ENCODE results near the gene FAM187B.
"Not testable (repeated sequence)": the region's sequence is repeated elsewhere in the genome, so short reads cannot be mapped to it uniquely, and the experiment has no call there.

The FAM187B gene

DNA sequence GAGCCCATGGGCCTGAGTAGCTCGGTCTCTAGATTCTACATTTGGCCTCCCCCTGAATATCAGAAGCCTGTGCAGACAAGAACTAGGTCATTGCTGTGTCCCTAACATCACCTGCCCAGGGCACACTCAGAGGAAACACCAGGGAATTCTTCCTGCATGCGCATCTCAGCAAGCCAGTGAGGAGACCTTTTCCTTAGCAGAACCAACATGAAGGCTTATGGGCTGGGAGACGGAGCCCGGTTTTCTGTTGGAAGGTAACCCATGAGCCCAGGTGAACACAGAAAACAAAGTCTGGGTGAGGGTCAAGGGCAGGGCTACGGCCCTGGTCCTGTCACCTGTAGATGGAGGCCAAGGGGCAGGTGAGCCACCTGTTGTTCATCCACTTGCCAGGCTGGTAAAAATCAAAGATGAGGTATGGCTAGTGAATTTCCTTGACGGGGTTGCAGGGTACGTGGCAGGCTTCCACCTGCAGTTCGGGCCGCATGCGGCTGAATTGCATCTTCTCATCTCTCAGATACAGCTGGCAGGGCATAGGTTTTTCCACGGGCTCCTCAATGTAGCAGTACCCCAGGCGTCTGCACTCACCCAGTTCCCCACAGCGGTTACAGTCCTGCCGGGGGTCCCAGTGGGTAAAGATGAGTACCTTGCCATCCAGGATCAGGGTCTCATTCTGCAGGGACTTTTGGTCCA lies 3.6 kb upstream of the FAM187B start:
- DNase-seq, result no peak

DNA sequence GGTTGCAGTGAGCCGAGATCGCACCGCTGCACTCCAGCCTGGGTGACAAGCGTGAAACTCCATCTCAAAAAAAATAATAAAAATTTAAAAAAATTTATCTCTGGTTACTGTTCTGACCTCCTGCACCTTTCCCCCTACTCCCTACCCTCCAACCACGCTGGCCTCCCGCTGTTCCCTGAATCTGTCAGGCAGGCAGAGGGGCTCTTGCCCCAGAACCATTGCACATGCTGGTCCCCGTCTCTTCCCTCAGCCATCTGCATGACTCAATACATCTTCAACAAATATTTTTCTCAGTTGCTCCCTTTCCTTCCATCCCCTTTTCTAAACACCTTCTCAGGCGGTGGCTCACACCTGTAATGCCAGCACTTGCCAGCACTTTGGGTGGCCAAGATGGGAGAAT lies 1.1 kb upstream of the FAM187B start:
- DNase-seq, result no peak

DNA sequence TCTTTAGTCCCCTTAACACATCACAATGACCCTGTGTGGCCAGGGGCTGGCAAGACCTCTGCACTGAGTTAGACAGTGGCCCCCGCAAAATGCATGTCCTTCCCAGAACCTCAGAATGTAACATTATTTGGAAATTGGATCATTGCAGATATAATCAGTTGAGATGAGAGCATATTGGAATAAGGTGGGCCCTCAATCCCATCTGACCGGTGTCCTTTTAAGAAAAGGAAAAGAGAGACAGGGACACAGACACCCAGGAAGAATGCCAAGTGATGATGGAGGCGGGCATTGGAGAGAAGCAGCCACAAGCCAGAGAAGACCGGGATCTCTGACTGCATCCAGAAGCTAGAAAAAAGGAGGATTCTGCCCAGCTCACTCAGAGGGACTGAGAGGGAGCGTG lies 1.8 kb downstream of the FAM187B start:
- no peak for DNase-seq

DNA sequence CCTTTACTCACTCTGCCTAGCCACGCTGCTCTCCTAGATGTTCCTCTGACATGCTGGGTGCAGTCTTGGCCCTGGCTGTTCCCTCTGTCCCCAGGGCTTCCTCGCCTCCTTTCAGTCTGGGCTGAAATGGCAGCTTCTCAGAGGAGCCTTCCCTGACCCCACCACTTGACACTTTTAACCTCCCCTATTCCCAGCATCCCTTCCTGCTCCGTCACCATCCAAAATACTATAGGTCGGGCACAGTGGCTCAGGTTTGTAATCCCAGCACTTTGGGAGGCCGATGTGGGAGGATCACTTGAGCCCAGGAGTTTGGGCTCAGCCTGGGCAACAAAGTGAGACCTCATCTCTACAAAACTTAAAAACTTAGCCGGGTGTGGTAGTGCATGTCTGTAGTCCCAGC lies 2.6 kb downstream of the FAM187B start:
- no peak for DNase-seq

DNA sequence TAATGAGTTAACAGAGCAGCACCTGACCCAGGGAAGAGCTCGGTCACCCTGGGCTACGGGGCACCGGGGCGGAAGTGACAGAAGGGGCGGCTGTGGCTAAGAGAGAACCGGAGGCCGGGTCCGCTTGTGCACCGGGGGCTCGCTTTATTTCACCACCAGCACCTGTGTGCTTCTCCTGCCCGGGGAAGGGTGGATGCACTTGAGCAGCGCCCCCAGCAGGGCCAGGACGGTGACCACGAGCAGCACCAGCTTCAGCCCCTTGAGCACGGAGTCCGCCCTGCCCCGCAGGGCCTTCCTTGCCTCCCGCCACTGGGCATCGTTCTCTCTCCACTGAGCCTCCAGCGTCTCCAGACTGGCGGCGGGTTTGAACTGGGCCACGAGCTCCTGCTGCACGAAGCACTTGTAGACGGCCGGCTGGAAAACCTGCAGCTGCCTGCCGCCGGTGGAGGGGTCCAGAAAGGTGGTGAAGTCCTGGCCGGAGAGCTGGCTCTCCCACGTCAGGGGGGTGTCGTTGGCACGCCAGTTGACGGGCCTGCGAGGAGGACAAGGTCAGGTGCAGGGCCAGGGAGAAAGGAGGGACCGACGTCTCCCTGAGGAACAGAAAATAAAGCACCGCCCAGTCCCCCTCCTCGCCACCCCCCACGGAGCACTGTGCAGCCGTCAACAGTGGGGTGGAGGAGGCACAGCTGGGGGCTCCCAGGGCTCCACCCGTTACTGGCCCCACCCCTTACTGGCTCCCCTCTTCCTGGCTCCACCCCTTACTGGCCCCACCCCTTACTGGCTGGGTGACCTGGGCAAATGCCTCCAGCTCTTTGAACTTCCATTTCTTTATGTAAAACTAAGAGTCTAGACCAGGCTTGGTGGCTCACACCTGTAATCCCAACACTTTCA lies 3.6 kb downstream of the FAM187B start:
- DNase-seq, result no peak

DNA sequence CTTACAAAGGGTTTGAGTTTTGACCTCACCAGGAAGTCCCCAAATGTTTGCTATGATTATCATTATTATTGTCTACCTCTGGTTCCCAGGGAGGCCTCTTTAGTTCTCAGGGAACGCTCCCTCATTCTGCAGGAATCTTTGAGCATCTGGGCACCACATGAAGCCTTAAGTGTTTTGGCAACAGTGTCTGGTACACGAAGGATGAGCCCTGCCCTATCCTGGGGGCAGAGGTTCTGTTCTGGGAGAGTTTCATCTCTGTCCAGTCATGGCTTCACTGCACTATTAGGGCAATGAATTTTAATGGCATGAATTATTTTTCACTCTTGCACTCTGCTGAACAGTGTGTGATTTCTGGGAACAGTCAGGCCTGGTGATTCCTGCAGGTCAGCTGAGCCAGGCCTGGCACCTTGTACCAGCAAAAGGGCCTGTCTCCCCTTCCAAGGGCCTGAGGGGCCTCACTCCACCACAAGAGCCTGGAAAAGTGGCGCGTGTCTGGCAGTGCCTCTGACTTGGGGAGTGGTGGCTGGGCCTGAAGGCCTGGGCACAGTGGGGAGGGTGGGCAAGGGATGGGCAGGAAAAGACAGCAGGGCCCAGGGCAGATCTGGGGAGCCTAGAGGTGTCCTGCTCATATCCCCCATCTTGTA lies 4.6 kb downstream of the FAM187B start:
- no peak for DNase-seq

DNA sequence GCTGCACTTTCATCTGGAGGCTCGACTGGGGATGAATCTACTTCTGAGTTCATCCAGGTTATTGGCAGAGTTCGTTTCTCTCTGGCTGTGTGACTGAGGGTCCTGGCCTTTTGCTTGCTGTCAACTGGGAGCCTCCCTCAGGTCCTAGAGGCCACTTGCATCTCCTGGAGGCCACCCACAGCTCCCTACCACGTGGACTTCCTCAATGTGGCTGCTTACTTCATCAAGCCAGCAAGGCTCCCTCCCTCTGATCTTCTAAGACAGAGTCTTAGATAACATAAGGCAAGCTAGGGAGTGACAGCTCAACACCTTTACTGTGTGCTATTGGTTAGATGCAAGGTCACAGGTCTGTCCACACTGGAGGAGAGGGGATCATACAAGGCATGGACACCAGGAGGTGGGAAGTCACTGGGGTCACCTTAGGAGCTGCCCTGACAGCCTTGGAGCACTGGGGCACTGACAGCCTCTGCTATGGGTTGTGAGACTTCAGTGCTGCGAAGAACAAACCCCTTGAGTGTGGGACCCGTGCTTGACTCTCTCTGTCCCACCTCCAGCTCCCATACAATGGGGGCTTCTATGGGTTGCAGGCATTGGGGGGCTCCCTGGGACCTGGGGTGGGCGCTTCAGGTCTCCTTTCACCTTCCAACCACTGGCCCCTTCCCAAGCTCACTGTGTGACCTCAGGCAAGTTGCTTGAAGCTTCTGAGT lies 5.3 kb downstream of the FAM187B start:
- no peak for DNase-seq

DNA sequence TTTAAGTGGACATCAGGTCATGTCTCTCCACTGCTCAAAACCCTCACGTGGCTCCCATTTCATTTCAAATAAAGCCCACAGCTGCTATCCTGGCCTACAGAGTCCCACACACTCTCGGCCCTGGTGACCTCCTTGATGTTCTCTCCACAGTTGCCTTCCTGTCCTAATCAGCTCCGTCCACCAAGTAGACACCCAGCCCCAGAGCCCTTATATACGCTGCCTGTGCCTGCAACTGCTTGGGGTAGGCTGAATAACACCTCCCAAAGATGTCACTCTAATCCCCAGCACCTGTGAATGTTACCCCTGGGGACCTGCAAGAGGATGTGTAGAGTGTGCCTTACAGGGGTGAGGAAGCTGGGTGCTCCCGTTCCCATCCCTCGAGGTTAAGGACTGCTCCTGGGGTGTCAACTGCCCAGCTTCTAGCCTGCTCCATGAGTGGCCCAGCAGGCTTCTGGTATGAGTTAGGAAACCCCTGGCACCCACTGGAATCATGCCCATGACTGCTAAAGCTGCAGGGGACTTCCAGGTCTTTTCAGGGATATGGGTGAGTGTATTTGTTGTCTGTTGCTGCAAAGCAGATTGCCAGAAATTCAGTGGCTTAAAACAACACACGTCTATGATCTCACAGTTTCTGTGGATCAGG lies 6.0 kb downstream of the FAM187B start:
- DNase-seq, result no peak

DNA sequence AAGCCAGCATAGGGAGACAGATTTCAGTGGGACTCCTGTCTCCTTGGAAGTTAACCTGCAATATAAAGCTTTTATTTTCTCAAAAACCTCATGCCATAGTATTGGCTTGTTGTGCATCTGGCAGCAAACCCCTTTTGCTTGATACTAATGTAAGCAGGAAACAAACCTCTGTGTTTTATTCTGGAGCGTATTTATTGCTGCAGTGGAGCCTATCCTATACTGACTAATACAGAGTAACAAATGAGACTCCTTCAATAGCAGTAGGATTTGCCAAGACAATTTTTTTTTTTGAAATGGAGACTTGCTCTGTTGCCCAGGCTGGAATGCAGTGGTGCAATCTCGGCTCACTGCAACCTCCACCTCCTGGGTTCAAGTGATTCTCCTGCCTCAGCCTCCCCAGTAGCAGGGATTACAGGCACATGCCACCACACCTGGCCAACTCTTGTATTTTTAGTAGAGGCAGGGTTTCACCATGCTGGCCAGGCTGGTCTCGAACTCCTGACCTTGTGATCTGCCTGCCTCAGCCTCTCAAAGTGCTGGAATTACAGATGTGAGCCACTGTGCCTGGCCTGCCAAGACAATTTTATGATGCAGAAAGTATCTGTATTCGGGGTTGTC lies 7.5 kb downstream of the FAM187B start:
- not testable (repeated sequence) for DNase-seq

DNA sequence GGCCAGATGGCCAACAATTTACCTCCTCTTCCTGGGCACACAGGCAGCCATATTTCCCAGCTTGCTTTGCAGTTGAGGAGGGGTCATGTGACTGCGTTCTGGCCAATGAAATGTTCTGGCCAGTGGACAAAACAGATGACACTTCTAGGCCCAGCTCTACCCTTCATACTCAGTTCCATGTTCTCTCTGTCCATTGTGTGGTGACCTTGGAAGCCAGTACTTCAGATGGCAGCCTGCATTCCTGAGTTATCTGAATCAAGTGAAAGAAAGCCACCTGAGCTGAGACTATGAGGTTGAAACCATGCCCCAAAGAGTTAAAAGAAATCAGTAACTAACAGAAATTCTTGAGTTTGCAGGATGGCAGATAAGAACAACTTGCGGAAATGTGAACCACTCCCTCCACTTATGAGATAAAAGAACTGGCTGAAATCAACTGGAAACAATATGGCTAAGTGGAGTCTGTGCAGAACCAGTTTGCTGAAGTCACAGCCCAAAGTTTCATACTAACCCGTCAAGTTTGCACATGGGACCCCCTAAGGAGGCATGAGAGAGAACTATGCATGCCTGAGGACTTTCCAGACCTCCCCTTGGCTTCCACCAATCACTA lies 8.1 kb downstream of the FAM187B start:
- DNase-seq, result no peak

DNA sequence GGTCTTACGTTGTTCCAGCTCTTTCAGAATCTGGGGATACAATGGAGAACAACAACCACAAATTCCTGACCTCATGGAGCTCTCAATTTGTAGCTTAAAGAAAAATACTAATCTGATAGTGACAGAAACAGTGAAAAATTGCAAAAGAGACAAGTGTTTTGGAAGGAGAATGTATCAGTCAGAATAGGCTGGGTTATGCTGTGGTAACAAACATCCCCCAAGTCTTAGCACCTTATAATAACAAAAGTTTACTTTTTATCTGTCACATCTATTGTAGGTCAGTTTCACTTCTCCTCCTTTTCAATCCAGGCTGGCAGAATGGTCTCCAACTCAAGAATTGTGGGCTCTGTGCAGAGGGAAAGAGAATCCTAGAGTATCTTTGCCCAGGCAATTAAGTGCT lies 9.5 kb downstream of the FAM187B start:
- DNase-seq, result no peak

DNA sequence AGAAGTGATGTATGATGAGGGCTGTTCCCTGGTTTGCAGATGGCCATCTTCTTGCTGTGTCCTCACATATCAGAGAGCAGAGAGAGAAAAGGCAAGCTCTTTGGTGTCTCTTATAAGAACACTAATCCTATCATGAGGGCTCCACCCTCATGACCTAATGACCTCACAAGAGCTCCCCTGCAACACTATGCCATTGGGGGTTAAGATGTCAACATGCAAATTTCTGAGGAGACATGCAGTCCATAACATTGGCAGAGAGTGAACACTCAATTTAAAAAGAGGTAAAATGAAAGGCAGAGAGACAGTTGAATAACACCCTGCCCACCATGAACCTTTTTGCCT lies 10.9 kb downstream of the FAM187B start:
- no peak for DNase-seq

DNA sequence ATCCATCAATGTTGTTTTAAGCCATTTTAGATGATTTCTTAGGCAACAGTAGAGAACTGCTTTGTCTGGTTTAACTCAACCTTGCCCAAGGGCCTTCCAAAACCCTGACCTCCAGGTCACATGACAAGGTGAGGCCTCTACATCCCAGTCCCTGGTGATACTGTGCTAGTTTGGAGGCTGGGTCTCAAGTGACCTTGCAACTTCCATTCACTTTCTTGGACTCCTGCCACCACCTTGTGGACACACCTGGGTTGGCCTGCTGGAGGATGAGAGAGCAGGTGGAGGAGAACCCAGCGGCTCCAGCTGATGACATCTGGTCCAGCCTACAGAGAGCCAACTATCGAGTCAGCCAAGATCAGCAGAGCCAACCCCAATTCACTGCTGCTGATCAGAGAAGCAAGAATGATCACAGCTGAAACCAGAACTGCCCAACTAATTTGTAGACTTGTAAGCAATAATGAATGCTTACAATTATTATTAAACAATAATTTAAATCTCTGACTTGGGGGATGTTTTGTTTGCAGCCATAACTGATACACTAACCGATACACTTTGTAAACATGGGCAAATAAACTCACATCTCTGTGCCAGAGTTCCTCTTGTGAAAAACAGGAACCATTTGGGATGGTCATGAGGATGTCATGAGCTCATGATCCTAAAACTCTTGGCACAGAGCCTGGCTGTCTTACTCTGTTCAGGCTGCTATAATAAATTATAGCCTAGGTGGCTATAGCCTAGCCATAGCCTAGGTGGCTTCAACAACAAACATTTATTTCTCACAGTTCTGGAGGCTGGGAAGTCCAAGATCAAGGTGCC lies 11.5 kb downstream of the FAM187B start:
- no peak for DNase-seq

DNA sequence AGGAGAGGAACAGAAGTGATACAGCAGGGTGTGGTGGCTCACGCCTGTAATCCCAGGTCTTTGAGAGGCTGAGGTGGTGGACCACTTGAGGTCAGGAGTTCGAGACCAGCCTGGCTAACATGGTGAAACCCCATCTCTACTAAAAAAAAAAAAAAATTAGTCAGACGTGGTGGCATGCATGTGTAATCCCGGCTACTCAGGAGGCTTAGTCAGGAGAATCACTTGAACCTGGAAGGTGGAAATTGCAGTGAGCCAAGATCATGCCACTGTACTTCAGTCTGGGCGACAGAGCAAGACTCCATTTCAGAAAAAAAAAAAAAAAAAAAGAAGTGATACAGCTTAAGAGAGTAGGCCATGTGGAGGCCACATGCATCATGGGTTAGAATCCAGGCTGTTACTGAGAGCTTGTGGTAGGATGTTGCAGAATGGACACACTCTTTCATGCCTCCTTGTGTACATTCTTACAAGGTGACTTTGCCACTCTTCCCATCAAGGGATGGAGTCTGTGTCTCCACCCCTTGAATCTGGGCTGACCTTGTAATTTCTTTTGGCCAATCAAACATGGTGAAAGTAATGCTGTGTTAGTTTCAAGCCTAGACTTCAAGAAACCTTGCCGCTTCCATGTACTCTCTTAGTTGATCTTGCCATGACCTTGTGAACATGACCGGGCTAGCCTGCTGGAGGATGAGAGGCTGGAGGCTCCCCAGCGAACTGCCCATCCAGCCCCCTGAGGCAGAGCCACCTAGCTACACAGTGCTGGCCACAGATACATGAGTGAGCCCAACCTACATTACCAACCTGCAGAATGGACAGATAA lies 12.3 kb downstream of the FAM187B start:
- no peak for DNase-seq

DNA sequence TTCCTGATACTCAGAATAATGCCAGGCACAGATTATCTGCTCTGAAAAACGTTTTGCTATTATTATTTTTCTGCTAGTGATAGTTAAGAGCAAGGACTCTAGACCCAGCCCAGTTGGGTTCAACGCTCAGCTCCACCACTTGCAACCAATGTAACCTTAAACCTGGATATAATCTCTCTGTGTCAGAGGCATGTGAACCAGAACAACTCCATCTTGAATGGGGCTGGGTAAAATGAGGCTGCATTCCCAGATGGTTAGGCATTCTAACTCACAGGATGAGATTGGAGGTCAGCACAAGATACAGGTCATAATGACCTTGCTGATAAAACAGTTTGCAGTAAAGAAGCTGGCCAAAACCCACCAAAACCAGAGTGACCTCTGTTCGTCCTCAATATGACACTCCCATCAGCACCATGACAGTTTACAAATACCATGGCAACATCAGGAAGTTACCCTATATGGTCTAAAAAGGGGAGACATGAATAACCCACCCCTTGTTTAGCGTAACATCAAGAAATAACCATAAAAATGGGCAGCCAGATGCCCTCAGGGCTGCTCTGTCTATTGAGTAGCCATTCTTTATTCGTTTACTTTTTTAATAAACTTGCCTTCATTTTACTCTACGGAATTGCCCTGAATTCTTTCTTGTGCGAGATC lies 13.6 kb downstream of the FAM187B start:
- no peak for DNase-seq

DNA sequence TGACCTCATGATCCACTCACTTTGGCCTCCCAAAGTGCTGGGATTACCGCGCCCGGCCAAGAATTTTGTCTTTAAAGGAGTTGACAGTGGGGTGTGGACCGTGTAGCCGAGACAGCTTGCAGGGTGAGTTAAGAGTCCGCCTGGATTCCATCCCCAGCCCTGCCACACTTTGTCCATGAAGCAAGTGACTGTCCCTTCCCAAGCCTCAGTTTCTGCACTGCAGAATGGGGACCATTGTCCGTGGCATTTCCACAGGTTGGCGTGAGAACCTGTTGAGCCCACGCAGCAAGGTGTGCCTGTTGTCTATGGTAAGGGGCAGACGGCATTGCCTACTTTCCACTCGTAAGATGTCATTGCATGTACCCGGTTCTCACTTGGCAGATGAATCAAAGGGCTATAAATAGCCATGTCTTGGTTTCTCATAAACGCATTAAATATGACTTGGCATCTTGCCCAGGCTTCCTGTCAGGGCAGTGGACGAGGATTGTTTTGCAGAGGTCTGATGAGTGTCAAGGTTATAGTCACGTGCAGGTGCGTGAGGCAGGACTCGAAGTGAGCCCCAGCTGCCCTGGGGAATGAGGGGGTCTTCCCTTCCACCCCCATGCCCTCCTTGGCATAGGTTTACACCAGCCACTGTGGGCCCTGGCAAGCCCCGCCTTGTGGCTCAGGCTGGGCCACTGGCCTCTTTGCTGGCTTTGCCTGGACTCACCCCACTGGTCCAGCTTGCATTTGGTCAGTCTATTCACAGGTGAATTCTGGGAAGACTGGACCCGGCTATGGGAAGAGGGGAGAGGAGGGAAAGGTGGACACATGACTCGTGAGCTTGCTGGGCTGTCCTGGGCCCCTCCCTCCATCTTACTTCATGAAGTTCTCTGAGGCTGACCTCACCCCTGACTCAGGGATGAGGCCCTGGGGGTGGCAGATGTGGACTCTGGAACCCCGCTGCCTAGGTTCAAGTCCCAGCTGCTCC lies 14.6 kb downstream of the FAM187B start:
- DNase-seq, result no peak

DNA sequence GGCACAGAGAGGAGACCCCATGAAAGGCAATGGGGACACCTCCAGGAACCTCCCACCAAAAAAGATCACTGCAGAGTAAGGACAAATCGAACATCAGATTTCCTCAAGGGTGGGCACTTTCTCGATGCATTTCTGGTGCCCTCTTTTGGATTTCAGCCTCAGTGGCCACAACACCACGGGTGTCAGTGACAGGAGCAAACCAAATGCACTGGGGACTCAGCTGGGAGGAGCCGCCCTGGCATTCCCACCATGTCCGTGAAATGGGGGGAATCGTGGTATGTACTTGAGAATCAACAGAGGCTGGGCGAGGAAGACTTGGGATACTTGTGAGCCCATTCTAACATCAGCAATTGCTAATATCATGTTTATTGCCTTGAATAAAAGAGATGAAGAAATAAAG lies 16.3 kb downstream of the FAM187B start:
- no peak for DNase-seq

DNA sequence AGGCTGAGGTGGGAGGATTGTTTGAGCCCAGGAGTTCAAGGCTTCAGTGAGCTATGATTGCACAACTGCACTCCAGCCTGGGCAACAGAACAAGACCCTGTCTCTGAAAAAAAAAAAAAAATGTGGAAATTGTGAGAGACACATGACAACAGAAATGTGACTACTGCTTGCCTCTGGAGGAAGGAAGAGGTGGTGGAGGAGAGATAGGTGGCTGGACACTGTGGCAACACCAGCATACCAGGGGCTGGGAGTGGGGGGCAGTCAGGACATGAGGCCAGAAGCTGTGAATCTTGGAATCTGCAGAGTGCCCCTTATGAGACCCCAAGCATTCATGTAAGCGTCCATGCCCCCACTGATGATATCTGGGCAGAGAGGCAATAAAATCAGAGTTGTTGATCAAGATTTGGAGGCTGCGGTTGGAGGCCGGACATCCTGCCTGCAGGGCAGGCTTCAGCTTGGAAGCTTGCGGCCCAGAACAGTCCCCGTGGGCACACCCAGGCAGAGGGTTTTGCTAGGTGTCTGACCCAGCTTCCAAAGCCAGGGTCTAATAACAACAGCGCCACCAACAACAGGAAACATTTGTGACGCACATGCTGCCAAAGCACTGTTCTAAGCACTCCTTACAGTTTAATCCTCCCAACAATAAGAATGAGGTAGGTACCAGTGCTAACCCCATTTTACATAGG lies 16.9 kb downstream of the FAM187B start:
- DNase-seq, result no peak
